T-helper 1 cell treated with Interleukin-12 subunit alpha and Interleukin-12 subunit beta and Interleukin-4 antibody, amounts not matched to agents 30 ng/mL and 1 ng/mL, for 36 hours (primary cell): ENCODE measurements around the gene NEGR1. TPM values are rescaled to one million over a fixed set of nuclear protein-coding genes. Genes with fewer than 3 reads are reported as not detected.

Source experiments
- intact Hi-C: fragments of 100-400 bp; cut with micrococcal nuclease; formaldehyde crosslinking; loops from one replicate; pipeline ENCODE4 v1.15.1; 2024
- total RNA-seq: library from RNA; stranded (reverse); gene quantifications from 2 replicates; pipeline ENCODE4 v1.2.3, GENCODE V29; 2022

Gene NEGR1
- not detected in 2 replicates for total RNA-seq

- intact Hi-C loops, result loop anchor here (5.0 kb wide), 1 partner anchor 1915 kb away; the partner anchor contains the start of genes FPGT and LRRIQ3
These were observed at the start of gene NEGR1 for GRCh38 chr1:72282271-72283021. NEGR1 (minus strand) TSS chr1:72282539.

DNA sequence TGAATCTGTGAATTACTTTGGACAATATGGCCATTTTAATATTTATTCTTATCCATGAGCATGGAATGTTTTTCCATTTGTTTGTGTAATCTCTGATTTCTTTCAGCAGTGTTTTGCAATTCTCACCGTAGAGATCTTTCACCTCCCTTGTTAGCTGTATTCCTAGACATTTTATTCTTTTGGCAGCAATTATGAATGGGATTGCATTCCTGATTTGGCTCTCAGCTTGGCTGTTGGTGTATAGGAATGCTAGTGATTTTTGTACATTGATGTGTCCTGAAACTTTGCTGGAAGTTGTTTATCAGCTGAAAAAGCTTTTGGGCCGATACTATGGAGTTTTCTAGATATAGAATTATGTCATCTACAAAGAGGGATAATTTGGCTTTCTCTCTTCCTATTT lies 44.2 kb upstream of the NEGR1 start:
- intact Hi-C loops, result no loop called here

- intact Hi-C loops, result no loop called here
These were observed 42.1 kb upstream of the NEGR1 start for GRCh38 chr1:72324451-72324850.

DNA sequence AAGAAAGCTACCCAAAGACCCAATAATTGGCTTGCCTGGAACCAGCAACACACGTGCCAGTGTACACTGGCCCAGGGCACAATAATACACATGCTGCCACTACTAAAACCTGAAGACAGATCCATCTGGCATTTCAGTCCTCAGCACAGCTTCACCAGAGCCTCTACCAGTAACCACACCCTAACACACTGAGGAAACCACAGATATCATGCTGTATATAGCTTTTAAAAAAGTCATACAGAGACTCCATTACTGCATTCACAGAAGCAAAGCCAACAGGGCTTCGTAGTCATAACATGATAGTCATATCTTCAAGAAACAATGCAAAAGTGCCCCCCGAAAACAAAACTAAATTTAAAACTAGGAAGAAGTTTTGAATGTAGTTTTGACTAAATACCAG lies 40.6 kb upstream of the NEGR1 start:
- intact Hi-C loops, result no loop called here

GRCh38 chr1:72296501-72296900 lies 14.2 kb upstream of the NEGR1 start:
- intact Hi-C loops, result no loop called here

DNA sequence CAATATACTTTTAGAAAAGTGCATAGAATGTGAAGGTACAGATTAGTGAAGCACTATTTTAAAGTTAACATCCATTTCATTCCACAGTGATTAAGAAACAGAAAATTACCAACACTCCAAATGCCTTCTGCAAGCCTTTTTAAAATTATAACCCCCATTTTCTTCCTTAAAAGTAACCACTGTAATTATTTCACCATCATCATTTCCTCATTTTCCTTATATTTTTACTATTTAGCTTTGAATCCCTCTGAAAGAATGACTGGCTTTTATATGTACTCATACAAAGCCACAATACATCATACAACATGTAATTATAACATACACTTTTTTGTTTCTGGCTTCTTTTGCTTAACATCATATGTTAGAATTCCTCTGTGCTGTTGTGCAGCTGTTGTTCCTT lies 6.5 kb upstream of the NEGR1 start:
- intact Hi-C loops, result loop anchor here (1.0 kb wide), 1 partner anchor 9 kb away; no protein-coding TSS in a partner anchor

DNA sequence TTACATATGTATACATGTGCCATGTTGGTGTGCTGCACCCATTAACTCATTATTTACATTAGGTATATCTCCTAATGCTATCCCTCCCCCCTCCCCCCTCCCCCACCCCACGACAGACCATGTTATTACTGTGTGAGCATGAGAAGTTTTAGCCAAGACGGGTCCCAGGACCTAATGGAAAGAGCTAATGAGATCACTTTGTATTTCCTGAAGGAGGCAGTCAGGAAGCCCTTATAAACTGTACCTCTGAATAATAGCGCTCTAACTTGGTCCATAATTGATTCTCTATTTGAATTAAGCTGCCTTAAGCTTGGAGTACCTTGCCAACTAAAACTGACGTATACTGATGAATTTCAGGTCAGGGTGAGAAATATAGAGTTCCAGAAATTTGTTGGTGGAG lies 4.1 kb upstream of the NEGR1 start:
- intact Hi-C loops, result no loop called here

DNA sequence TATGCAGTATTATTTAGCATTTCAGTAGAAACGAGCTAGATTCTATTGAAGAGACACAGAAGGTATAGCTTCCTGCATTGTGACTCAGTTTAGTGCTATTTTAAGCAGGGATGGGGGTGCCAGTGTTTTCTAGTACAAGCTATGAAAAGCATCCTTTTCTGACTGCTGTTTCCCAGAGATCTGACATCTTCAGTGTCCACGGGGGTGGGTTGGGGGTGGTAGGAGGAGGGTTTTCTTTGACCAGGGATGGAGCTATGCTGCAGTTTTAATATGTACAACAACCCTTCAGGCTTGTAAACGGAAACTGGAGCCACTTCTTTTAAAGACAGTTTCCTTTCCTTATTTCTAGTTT lies 2.7 kb upstream of the NEGR1 start:
- intact Hi-C loops, result loop anchor here (2.0 kb wide), 1 partner anchor 16 kb away; no protein-coding TSS in a partner anchor

DNA sequence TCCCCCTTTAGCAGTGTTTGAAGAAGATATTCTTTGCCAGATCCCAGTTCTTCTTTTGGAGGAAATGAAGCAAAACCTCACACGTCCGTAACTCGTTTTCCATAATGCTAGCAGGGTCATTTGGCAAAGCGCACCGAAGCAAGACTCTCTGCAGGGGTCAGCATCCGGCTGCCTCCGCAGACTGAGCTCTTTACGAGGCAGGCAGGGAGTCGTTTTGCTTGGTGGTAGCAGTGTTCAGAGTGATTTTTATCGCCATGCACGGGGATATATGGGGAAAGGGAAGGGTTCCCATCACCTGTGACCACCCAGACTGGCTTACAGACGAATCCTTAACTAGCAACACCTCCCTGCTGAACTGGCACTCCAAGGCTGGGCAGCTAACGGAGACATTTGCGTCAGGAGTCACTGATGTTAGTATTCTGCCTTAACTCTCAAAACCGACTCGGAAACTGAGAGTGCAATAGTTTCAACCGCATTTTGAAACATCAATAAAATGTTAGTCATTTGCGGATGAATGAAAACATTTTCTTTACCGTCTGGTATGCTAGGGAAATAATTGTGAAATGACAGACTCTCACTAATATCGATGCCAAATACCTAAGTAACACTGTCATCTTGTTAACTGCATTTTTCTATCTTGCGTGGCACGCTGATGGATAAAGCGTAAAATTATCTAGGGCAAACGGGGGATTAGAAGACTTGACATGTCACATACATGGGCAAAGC lies 2.2 kb upstream of the NEGR1 start:
- intact Hi-C loops, result loop anchor here (2.0 to 5.0 kb wide), 2 partner anchors 16 to 1913 kb away; partner anchors contain the start of genes FPGT and LRRIQ3

DNA sequence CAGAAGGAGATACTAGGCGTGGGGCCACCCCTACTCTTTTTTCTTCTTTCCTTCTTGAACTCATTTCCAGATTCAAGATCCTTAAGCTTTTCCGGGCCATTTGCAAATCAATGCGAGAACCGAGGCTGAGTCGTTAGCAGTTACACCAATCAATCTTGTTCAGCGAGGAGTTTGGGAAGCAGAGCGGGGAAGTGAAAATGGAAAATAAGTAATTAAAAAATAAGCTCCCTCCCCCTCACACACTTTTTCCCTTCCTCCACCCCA lies 1.7 kb upstream of the NEGR1 start:
- intact Hi-C loops, result loop anchor here (2.0 to 5.0 kb wide), 2 partner anchors 17 to 1913 kb away; partner anchors contain the start of genes FPGT and LRRIQ3

- intact Hi-C loops, result loop anchor here (2.0 to 5.0 kb wide), 2 partner anchors 17 to 1914 kb away; partner anchors contain the start of genes FPGT and LRRIQ3
These were observed 1.2 kb upstream of the NEGR1 start for GRCh38 chr1:72283307-72284083.

- intact Hi-C loops, result loop anchor here (5.0 kb wide), 1 partner anchor 1914 kb away; the partner anchor contains the start of genes FPGT and LRRIQ3
These were observed 625 bp upstream of the NEGR1 start for GRCh38 chr1:72283022-72283306.

DNA sequence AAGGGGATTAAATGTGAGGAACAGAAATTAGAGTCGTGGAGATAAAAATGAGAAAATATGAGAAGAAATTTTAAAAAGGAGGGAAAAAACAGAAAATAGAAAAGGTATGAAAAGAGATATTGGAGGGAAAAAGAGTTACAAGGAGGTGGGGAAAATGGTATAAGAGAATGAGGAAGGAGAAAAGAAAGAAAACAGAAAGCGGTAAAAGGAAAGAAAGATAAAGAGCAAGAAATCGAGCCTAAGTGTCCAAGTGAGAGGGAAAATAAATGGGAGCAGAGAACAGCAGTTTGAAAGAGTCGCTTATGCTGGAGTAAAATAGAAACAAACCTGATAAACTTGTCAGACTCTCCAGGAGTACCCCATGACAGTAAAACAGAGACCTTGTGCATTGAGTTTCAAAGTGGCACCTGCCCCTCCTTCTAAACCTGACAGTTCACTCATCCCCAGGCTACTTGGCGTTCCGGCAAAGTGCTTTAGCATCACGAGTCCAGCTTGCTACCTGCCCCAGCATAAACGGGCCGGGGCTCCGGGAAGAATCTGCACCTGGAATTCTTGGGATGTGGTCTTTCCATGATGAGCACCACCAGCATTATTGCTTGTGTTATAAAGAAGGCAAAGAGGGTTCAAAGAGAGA lies 585 bp downstream of the NEGR1 start:
- intact Hi-C loops, result loop anchor here (5.0 kb wide), 1 partner anchor 1916 kb away; the partner anchor contains the start of genes FPGT and LRRIQ3

GRCh38 chr1:72281144-72281543 lies 1.2 kb downstream of the NEGR1 start:
- intact Hi-C loops, result loop anchor here (5.0 kb wide), 1 partner anchor 1916 kb away; the partner anchor contains the start of genes FPGT and LRRIQ3

GRCh38 chr1:72280711-72281110 lies 1.6 kb downstream of the NEGR1 start:
- intact Hi-C loops, result loop anchor here (5.0 kb wide), 1 partner anchor 1917 kb away; the partner anchor contains the start of genes FPGT and LRRIQ3

- intact Hi-C loops, result loop anchor here (5.0 kb wide), 1 partner anchor 1917 kb away; the partner anchor contains the start of genes FPGT and LRRIQ3
These were observed 2.2 kb downstream of the NEGR1 start for GRCh38 chr1:72280131-72280530.

GRCh38 chr1:72278461-72278860 lies 3.9 kb downstream of the NEGR1 start:
- intact Hi-C loops, result loop anchor here (5.0 kb wide), 1 partner anchor 1939 kb away; no protein-coding TSS in a partner anchor

- intact Hi-C loops, result no loop called here
These were observed 10.7 kb downstream of the NEGR1 start for GRCh38 chr1:72271555-72272085.

DNA sequence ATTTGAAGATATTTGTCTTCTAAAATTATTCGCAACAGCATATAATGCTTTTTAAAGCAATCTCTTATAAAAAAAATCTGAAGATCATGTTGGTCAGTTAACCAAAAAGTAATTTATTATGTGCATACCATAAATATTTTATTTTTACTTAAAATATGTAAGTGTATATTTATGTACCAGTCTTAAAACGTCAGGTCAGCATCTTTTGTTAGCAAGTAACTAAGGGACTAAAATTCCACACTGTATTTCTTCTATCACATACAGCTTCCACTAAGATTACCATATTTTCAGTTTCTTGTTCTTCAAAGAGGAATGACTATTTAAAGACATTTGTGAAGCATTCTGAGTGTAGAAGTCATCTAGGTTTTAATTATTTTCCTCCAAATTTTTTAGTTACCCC lies 19.6 kb downstream of the NEGR1 start:
- intact Hi-C loops, result no loop called here

- intact Hi-C loops, result no loop called here
These were observed 29.2 kb downstream of the NEGR1 start for GRCh38 chr1:72253132-72253531.

GRCh38 chr1:72241397-72241796 lies 40.9 kb downstream of the NEGR1 start:
- intact Hi-C loops, result no loop called here
